ENCODE measurements around the gene GRM1.

GRM1 gene

DNA sequence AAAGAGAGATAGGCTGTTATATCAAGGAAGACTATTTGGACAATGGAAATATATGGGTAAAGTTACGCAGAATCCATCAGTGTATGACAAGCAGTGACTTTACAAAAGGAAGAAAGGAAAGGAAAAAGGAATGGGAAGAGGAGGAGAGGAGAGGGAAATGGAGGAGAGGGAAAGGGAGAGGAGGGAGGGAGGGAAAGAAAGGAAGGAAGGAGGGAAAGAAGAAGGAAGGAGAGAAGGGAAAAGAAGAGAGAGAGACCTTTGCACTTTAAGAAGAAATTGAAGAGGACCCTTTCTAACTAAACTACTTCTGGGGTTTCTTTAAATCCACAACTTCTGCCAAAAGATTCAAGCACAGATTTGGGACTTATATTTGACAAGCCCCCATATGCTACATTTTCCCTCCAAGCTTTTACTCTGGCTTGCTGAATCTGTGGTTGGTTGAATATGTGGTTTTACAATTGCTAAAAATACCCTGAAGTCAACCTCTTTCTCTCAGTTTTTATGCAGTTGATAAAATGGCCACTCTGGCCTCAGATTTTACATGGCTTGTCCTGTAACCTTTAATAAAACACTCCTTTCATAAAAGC lies 394.0 kb downstream of the GRM1 start:
- TF ChIP-seq ARNTL (CRISPR knock-in tag; IDR thresholded peaks at IDR 0.05; ENCODE audit: borderline replicate concordance, low read depth) (no peak), RARB (CRISPR knock-in tag; IDR thresholded peaks at IDR 0.05) (no peak), ZNF565 (CRISPR knock-in tag; conservative IDR thresholded peaks at IDR 0.05; ENCODE audit: low read depth) (no peak), ZNF70 (CRISPR knock-in tag; IDR thresholded peaks at IDR 0.05) (no peak)
- TF ChIP-seq, protein P1, sequence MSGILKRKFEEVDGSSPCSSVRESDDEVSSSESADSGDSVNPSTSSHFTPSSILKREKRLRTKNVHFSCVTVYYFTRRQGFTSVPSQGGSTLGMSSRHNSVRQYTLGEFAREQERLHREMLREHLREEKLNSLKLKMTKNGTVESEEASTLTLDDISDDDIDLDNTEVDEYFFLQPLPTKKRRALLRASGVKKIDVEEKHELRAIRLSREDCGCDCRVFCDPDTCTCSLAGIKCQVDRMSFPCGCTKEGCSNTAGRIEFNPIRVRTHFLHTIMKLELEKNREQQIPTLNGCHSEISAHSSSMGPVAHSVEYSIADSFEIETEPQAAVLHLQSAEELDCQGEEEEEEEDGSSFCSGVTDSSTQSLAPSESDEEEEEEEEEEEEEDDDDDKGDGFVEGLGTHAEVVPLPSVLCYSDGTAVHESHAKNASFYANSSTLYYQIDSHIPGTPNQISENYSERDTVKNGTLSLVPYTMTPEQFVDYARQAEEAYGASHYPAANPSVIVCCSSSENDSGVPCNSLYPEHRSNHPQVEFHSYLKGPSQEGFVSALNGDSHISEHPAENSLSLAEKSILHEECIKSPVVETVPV (CRISPR knock-in tag; IDR thresholded peaks at IDR 0.05) = no peak
- no peak for ATAC-seq

DNA sequence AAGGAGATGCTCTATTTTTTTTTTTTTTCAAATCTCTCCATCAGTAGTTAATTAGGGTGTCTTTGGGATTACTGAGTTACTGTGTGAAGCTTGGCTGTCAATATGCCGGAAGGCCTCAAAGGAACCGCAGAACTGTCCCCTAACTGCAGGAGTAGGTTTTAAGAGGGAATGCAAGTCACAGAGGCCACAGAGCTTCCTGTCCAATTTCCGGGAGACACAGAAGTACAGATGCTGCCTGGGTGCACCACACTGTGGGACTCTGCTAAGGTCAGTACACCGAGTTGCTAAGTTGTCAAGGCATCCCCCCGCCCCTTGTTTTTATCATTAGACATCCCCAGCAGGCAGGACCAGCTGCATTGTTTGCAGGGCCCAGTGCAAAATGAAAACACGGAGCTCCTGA lies 394.6 kb downstream of the GRM1 start:
- no peak for ATAC-seq
- TF ChIP-seq TOX (CRISPR knock-in tag; IDR thresholded peaks at IDR 0.05; ENCODE audit: borderline replicate concordance) = no peak

DNA sequence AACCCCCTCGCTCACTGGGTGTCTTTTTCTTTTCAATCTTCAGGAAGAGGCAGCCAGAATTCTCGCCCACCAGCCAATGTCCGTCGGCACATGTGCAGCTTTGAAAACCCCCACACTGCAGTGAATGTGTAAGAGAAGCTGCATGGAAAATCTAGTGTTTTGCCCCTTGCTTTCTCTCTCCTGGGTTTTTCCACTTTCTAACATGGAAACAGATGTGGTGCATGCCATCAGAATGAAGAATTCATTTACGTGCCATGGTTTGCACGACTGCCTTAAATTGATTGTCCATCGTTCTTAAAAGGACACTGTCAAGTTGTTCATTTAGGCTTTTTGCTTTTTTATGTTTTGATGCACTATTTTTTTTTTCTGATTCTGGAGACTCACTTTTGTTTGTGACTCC lies 397.7 kb downstream of the GRM1 start:
- TF ChIP-seq, protein P2, sequence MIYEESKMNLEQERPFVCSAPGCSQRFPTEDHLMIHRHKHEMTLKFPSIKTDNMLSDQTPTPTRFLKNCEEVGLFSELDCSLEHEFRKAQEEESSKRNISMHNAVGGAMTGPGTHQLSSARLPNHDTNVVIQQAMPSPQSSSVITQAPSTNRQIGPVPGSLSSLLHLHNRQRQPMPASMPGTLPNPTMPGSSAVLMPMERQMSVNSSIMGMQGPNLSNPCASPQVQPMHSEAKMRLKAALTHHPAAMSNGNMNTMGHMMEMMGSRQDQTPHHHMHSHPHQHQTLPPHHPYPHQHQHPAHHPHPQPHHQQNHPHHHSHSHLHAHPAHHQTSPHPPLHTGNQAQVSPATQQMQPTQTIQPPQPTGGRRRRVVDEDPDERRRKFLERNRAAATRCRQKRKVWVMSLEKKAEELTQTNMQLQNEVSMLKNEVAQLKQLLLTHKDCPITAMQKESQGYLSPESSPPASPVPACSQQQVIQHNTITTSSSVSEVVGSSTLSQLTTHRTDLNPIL (CRISPR knock-in tag; IDR thresholded peaks at IDR 0.05; ENCODE audit: low read depth) = no peak
- TF ChIP-seq, protein P1 (CRISPR knock-in tag; IDR thresholded peaks at IDR 0.05) = no peak
- TF ChIP-seq, protein P3, sequence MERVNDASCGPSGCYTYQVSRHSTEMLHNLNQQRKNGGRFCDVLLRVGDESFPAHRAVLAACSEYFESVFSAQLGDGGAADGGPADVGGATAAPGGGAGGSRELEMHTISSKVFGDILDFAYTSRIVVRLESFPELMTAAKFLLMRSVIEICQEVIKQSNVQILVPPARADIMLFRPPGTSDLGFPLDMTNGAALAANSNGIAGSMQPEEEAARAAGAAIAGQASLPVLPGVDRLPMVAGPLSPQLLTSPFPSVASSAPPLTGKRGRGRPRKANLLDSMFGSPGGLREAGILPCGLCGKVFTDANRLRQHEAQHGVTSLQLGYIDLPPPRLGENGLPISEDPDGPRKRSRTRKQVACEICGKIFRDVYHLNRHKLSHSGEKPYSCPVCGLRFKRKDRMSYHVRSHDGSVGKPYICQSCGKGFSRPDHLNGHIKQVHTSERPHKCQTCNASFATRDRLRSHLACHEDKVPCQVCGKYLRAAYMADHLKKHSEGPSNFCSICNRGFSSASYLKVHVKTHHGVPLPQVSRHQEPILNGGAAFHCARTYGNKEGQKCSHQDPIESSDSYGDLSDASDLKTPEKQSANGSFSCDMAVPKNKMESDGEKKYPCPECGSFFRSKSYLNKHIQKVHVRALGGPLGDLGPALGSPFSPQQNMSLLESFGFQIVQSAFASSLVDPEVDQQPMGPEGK (CRISPR knock-in tag; IDR thresholded peaks at IDR 0.05; ENCODE audit: borderline replicate concordance) = no peak
- TF ChIP-seq BACH2 (CRISPR knock-in tag; IDR thresholded peaks at IDR 0.05; ENCODE audit: borderline replicate concordance) = no peak
- ATAC-seq = no peak

DNA sequence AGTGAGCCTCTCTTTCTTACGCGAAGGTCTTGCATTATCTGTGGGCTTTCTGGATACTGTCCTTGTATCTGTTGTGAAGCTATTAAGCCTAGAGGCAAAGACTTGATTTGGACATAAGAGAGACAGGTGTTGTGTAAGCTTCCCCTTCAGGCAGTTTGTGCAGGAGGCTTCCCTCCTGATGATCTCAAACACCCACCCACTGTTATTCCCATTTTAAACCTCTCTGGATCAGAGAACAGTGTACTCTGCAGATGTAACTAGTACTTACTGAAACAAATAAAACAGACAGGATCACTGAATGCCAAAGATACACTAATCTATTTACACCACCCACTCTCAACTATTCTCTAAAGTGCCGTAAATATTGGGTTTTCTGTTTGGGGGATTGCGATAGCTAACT lies 401.0 kb downstream of the GRM1 start:
- no peak for TF ChIP-seq ZNF8 (CRISPR knock-in tag; IDR thresholded peaks at IDR 0.05)
- no peak for TF ChIP-seq ZFP30 (CRISPR knock-in tag; IDR thresholded peaks at IDR 0.05)
- TF ChIP-seq SNAI2 (CRISPR knock-in tag; IDR thresholded peaks at IDR 0.05) = no peak
- TF ChIP-seq ZNF70 (CRISPR knock-in tag; IDR thresholded peaks at IDR 0.05) = no peak
- TF ChIP-seq PPARA (CRISPR knock-in tag; IDR thresholded peaks at IDR 0.05; ENCODE audit: borderline replicate concordance) = no peak
- no peak for TF ChIP-seq ZNF565 (CRISPR knock-in tag; conservative IDR thresholded peaks at IDR 0.05; ENCODE audit: low read depth)
- TF ChIP-seq ESRRG (CRISPR knock-in tag; IDR thresholded peaks at IDR 0.05) = no peak
- TF ChIP-seq TCF4 (CRISPR knock-in tag; IDR thresholded peaks at IDR 0.05; ENCODE audit: borderline replicate concordance) = no peak
- TF ChIP-seq ZFP3 (CRISPR knock-in tag; IDR thresholded peaks at IDR 0.05) = no peak
- TF ChIP-seq, protein P3 (CRISPR knock-in tag; IDR thresholded peaks at IDR 0.05; ENCODE audit: borderline replicate concordance) = no peak
- TF ChIP-seq ISL1 (CRISPR knock-in tag; IDR thresholded peaks at IDR 0.05) = no peak
- TF ChIP-seq ARNTL (CRISPR knock-in tag; IDR thresholded peaks at IDR 0.05; ENCODE audit: borderline replicate concordance, low read depth) = no peak
- no peak for TF ChIP-seq RARB (CRISPR knock-in tag; IDR thresholded peaks at IDR 0.05)
- TF ChIP-seq, protein P4, sequence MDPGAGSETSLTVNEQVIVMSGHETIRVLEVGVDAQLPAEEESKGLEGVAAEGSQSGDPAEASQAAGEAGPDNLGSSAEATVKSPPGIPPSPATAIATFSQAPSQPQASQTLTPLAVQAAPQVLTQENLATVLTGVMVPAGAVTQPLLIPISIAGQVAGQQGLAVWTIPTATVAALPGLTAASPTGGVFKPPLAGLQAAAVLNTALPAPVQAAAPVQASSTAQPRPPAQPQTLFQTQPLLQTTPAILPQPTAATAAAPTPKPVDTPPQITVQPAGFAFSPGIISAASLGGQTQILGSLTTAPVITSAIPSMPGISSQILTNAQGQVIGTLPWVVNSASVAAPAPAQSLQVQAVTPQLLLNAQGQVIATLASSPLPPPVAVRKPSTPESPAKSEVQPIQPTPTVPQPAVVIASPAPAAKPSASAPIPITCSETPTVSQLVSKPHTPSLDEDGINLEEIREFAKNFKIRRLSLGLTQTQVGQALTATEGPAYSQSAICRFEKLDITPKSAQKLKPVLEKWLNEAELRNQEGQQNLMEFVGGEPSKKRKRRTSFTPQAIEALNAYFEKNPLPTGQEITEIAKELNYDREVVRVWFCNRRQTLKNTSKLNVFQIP (CRISPR knock-in tag; IDR thresholded peaks at IDR 0.05; ENCODE audit: borderline replicate concordance, low read depth) = no peak
- TF ChIP-seq, protein P1 (CRISPR knock-in tag; IDR thresholded peaks at IDR 0.05) = no peak
- TF ChIP-seq BACH2 (CRISPR knock-in tag; IDR thresholded peaks at IDR 0.05; ENCODE audit: borderline replicate concordance) = no peak
- TF ChIP-seq, protein P5, sequence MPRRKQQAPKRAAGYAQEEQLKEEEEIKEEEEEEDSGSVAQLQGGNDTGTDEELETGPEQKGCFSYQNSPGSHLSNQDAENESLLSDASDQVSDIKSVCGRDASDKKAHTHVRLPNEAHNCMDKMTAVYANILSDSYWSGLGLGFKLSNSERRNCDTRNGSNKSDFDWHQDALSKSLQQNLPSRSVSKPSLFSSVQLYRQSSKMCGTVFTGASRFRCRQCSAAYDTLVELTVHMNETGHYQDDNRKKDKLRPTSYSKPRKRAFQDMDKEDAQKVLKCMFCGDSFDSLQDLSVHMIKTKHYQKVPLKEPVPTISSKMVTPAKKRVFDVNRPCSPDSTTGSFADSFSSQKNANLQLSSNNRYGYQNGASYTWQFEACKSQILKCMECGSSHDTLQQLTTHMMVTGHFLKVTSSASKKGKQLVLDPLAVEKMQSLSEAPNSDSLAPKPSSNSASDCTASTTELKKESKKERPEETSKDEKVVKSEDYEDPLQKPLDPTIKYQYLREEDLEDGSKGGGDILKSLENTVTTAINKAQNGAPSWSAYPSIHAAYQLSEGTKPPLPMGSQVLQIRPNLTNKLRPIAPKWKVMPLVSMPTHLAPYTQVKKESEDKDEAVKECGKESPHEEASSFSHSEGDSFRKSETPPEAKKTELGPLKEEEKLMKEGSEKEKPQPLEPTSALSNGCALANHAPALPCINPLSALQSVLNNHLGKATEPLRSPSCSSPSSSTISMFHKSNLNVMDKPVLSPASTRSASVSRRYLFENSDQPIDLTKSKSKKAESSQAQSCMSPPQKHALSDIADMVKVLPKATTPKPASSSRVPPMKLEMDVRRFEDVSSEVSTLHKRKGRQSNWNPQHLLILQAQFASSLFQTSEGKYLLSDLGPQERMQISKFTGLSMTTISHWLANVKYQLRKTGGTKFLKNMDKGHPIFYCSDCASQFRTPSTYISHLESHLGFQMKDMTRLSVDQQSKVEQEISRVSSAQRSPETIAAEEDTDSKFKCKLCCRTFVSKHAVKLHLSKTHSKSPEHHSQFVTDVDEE (CRISPR knock-in tag; IDR thresholded peaks at IDR 0.05) = no peak
- ATAC-seq = no peak

Data from SK-N-SH treated with all-trans-retinoic acid at 6 μM for 48 hours (cell line).